Amniotic stem cell (primary cell): ENCODE results near the gene RAB3GAP2.
A peak's percentile ranks its signal among the peaks of the same experiment; 100 is the strongest.
"Not testable (repeated sequence)": the region's sequence is repeated elsewhere in the genome, so short reads cannot be mapped to it uniquely, and the experiment has no call there.

Experiments
- DNase-seq: peaks from one replicate; lab custom pipeline; 2025; lab: John Stamatoyannopoulos, UW

The RAB3GAP2 gene

GRCh38 chr1:220198186-220199005, 73.9 kb downstream of the RAB3GAP2 start:
- DNase-seq: no peak

GRCh38 chr1:220195701-220196100, 76.6 kb downstream of the RAB3GAP2 start:
- DNase-seq: no peak

GRCh38 chr1:220189750-220190347, 82.4 kb downstream of the RAB3GAP2 start:
- peak; percentile 21 for DNase-seq

- no peak for DNase-seq
Measured at GRCh38 chr1:220188538-220188937, 83.7 kb downstream of the RAB3GAP2 start.

GRCh38 chr1:220186752-220187151, 85.5 kb downstream of the RAB3GAP2 start:
- DNase-seq: no peak

GRCh38 chr1:220184506-220184905, 87.7 kb downstream of the RAB3GAP2 start:
- no peak for DNase-seq

GRCh38 chr1:220182656-220183055, 89.6 kb downstream of the RAB3GAP2 start:
- no peak for DNase-seq

GRCh38 chr1:220182111-220182510, 90.1 kb downstream of the RAB3GAP2 start:
- no peak for DNase-seq

- DNase-seq: no peak
Measured at GRCh38 chr1:220176540-220176939, 95.7 kb downstream of the RAB3GAP2 start.

- no peak for DNase-seq
Measured at GRCh38 chr1:220170836-220171526, 101.3 kb downstream of the RAB3GAP2 start.

GRCh38 chr1:220169887-220170286, 102.4 kb downstream of the RAB3GAP2 start:
- DNase-seq: not testable (repeated sequence)

GRCh38 chr1:220166853-220167252, 105.4 kb downstream of the RAB3GAP2 start:
- DNase-seq: no peak

- no peak for DNase-seq
Measured at GRCh38 chr1:220164517-220164916, 107.7 kb downstream of the RAB3GAP2 start.

GRCh38 chr1:220164116-220164515, 108.1 kb downstream of the RAB3GAP2 start:
- no peak for DNase-seq

GRCh38 chr1:220160027-220160426, 112.2 kb downstream of the RAB3GAP2 start:
- DNase-seq: no peak

- no peak for DNase-seq
Measured at GRCh38 chr1:220159041-220159440, 113.2 kb downstream of the RAB3GAP2 start.

GRCh38 chr1:220158530-220158929, 113.7 kb downstream of the RAB3GAP2 start:
- DNase-seq: not testable (repeated sequence)

- DNase-seq: no peak
Measured at GRCh38 chr1:220157738-220158137, 114.5 kb downstream of the RAB3GAP2 start.

GRCh38 chr1:220156620-220157146, 115.6 kb downstream of the RAB3GAP2 start:
- DNase-seq: no peak

GRCh38 chr1:220153147-220153546, 119.1 kb downstream of the RAB3GAP2 start:
- no peak for DNase-seq

- DNase-seq: no peak
Measured at GRCh38 chr1:220151454-220151853, 120.8 kb downstream of the RAB3GAP2 start.

GRCh38 chr1:220149742-220150141, 122.5 kb downstream of the RAB3GAP2 start:
- DNase-seq: no peak

GRCh38 chr1:220144051-220144450, 128.2 kb downstream of the RAB3GAP2 start:
- no peak for DNase-seq
